ENCODE measurements around the gene MRPS9.

- TF ChIP-seq, protein P1, sequence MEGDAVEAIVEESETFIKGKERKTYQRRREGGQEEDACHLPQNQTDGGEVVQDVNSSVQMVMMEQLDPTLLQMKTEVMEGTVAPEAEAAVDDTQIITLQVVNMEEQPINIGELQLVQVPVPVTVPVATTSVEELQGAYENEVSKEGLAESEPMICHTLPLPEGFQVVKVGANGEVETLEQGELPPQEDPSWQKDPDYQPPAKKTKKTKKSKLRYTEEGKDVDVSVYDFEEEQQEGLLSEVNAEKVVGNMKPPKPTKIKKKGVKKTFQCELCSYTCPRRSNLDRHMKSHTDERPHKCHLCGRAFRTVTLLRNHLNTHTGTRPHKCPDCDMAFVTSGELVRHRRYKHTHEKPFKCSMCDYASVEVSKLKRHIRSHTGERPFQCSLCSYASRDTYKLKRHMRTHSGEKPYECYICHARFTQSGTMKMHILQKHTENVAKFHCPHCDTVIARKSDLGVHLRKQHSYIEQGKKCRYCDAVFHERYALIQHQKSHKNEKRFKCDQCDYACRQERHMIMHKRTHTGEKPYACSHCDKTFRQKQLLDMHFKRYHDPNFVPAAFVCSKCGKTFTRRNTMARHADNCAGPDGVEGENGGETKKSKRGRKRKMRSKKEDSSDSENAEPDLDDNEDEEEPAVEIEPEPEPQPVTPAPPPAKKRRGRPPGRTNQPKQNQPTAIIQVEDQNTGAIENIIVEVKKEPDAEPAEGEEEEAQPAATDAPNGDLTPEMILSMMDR (IDR thresholded peaks at IDR 0.05): no peak
- no peak for TF ChIP-seq ZFX (IDR thresholded peaks at IDR 0.05; ENCODE audit: borderline replicate concordance)
These were observed 4.3 kb downstream of the MRPS9 start for GRCh38 chr2:105042189-105042588.

Data from 22Rv1 (cell line).